Kasumi-1 (cell line): Measurements from ENCODE around the gene ZPBP2.
"Not testable (repeated sequence)": the region's sequence is repeated elsewhere in the genome, so short reads cannot be mapped to it uniquely, and the experiment has no call there.

Experiments used
- DNase-seq, 2 experiments: peaks; one replicate each; lab custom pipeline; 2025; lab: John Stamatoyannopoulos, UW

Gene ZPBP2

DNA sequence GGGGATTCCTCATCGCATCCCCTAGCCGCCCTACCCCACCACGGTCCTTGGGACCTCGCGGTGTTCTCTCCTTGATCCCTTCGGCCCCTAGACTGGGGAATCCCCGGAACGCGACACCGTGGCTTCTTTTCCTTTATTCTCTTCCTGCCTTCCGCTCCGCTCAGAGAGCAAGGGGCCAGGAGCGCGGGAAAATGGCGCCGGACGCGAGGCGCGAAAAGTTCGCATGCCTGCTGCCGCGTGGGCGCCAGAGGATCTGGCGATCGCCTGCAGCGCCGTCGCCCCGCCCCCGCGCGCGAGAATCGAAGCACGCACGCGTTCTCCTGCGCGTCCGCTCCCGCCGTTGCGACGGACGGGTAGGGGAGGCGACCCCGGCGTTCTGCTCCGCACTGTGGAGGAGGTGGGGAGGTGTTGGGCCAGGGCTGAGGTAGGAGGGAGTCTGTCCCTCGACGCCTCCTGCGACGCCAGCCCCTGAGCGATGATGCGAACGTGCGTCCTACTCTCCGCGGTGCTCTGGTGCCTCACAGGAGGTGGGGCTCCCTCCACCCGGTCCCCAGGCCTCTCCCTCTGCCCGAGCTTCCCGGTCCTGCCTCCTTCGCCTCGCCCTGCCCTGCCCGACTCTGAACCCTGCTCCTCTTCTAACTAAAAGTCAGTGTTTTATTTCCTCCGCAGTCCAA, at the start of gene ZPBP2:
Gene ZPBP2 (plus strand): TSS at position 323 of the 674 bp plus-strand sequence. CDS start 153 bp downstream, at position 476.
- DNase-seq, result no peak

DNA sequence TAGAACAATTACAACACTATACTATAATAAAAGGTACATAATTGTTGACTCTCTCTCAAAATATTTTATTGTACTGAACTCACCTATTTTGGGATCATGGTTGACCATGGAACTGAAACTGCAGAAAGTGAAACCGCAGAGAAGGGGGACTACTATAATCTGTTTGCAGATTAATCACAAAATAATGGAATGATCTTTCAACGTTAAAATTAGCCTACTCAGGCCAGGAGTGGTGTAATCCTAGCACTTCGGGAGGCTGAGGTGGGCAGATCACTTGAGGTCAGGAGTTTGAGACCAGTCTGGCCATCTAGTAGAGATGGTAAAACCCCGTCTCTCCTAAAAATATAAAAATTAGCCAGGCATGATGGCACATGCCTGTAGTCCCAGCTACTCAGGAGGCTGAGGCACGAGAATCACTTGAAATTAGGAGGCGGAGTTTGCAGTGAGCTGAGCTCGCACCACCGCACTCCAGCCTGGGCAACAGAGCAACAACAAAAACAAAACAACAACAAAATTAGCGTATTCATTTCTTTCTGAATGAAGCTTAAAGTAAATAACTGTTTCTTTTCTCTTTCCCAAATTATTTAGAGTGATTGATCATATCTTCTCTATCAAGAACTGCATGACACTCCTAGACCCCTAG, 49.5 kb upstream of the ZPBP2 start:
- no peak for DNase-seq

GRCh38 chr17:39820541-39820940, 47.5 kb upstream of the ZPBP2 start:
- DNase-seq, result no peak

- no peak for DNase-seq
Observed at GRCh38 chr17:39820987-39821386, 47.0 kb upstream of the ZPBP2 start.

DNA sequence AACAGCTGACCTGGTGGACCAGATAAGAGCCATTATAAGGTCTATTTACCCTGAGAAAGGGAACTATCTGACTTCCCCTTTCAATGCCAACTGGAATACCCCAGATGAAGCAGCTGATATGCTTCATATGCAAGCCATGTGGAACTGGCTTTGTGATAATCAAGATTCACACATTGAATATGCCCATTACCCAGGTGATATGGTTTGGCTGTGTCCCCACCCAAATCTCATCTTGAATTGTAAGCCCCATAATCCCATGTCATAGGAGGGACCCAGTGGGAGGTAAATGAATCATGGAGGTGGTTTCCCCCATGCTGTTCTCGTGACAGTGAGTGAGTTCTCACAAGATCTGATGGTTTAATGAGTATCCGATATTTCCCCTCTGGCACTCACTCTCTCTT, 46.0 kb upstream of the ZPBP2 start:
- no peak for DNase-seq

GRCh38 chr17:39823407-39824054, 44.5 kb upstream of the ZPBP2 start:
- DNase-seq, result no peak

GRCh38 chr17:39826334-39826733, 41.7 kb upstream of the ZPBP2 start:
- DNase-seq, result no peak

GRCh38 chr17:39828443-39828842, 39.6 kb upstream of the ZPBP2 start:
- no peak for DNase-seq

- no peak for DNase-seq
Observed at GRCh38 chr17:39831588-39831987, 36.4 kb upstream of the ZPBP2 start.

DNA sequence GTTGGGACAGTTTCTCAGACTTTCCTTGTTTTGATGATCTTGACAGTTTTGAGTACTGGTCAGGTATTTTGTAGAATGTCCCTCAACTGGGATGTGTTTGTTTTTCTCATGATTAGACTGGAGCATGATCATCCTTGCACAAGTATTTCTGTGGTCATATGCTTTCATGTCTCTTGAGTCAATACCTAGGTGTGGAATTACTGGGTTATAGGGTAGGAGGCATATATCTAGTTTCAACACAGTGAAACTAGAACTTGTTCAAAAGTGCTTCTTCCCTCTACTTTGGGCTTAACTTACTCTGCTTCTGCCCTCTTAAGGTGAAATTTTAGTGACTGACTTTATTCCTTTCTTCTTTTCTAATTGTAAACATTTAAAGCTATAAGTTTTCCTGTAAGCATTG, 34.0 kb upstream of the ZPBP2 start:
- DNase-seq, result no peak

DNA sequence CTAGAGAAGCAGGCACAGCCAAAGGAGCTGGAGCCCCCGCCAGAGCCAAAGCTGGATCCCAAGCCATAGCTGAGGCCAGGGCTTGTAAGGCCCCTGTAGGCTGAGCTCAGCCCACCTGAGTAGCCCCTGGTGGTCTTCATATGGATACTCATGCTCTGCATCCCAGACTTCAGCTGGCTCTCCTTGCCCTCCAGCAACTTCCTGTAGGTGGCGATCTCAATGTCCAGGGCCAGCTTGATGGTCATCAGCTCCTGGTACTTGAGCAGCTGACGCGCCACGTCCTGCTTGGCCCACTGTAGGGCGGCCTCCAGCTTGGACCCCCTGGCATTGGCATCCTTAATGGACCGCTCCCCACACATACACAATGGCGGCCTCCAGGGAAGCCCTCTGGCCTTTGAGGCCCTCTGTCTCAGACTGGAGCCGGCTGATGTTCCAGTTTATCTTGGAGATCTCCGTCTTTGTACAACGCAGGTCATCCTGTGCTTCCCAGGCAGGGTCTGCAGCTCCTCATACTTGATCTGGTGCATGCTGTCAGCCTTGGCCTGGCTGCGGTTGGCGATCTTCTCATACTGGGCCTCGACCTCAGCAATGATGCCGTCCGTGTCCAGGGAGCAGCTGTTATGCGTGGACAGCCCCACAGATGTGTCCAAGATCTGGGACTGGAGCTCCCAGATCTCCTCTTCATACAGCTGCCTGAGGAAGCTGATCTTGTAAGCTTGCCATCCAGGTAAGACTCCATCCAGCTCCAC, 32.8 kb upstream of the ZPBP2 start:
- no peak for DNase-seq

- no peak for DNase-seq
Observed at GRCh38 chr17:39836117-39836516, 31.9 kb upstream of the ZPBP2 start.

GRCh38 chr17:39838057-39838456, 29.9 kb upstream of the ZPBP2 start:
- DNase-seq, result no peak

DNA sequence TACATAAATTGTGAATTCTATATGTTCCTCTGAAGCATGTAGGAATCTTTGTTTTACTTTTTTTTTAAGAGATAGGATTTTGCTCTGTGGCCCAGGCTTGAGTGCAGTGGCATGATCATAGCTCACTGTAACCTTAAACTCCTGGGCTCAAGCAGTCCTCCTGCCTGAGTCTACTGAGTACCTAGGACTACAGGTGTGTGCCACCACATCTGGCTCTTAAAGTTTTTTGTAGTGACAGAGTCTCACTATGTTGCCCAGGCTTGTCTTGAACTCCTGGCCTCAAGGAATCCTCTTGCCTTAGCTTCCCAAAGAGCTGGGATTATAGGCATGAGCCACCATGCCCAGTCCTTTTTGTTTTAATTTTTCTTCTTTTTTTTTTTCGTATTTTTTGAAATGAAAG, 29.2 kb upstream of the ZPBP2 start:
- no peak for DNase-seq

GRCh38 chr17:39841134-39841683, 26.8 kb upstream of the ZPBP2 start:
- no peak for DNase-seq

- DNase-seq, result no peak
Observed at GRCh38 chr17:39845052-39845846, 22.8 kb upstream of the ZPBP2 start.

DNA sequence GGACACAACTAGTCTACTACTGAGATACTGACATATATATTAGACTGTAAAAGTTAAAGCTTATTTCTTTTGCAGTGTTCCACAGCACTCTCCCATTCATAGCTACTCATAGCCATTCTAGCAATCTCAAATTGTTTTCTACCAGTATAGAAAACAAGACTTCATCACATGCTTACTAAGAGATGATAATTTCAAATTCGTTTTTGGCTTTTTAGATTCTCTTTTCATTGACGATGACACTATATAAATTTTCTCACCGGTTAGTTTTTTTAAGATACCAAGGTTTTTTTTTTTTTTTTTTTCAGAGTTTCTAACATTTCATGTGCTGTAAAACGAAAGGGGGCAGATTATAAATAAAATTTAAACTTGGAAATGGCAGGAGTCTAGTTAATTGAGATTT, 21.8 kb upstream of the ZPBP2 start:
- DNase-seq, result no peak

- no peak for DNase-seq
Observed at GRCh38 chr17:39848600-39848999, 19.4 kb upstream of the ZPBP2 start.

DNA sequence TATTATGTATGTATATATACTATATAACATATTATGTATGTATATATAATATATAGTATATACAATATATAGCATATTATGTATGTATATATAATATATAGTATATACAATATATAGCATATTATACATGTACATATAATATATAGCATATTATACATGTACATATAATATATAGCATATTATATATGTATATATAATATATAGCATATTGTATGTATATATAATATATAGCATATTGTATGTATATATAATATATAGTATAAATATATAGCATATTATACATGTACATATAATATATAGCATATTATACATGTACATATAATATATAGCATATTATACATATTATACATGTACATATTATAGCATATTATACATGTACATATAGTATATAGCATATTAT, 17.8 kb upstream of the ZPBP2 start:
- not testable (repeated sequence) for DNase-seq

- DNase-seq, result no peak
Observed at GRCh38 chr17:39852239-39852638, 15.8 kb upstream of the ZPBP2 start.

DNA sequence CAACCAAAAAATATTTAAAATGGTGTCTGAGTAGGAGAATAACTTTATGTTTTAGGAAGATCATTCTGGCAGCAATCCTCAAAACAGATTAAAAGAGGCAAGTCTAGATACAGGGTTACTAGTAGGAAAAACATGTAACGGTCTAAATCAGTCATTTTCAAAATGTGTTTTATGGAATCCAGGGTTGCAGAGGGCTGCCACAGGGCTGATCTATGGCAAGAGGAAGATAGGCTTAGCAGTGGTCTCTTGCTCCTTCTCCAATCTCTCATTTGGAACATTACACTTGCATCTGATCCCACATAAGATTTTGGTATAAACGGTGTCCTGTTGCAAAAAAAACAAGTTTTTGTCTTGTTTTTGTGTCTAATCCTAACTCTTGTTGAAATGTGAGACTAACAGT, 13.1 kb upstream of the ZPBP2 start:
- DNase-seq, result no peak
